WTC11 (cell line): ENCODE data around the gene PDPN. TPM values are rescaled to one million over a fixed set of nuclear protein-coding genes. Genes with fewer than 3 reads are reported as not detected.

ENCODE experiments used
- ATAC-seq: fragments of 200-7000 bp; cut with Tn5 transposase; 2 replicates; pipeline ENCODE4 v1.10.0; 2021; ENCODE audit warnings: mild to moderate bottlenecking, moderate library complexity
- CTCF ChIA-PET: fragments of 300-600 bp; sonication (Branson Sonifier 250); formaldehyde crosslinking; loops from one replicate; lab custom pipeline; 2021; ENCODE audit warnings: antibody characterized with exemption; lab: Charles Lee
- POLR2A ChIA-PET: fragments of 350-600 bp; sonication (Branson Sonifier 250); formaldehyde crosslinking; loops from one replicate; lab custom pipeline; 2021; ENCODE audit warnings: antibody characterized with exemption; lab: Charles Lee
- DNase-seq: peaks from one replicate; pipeline ENCODE4 v3.0.0; 2021; ENCODE audit warnings: low spot score
- H3K27ac Mint-ChIP-seq: 2 replicates; pipeline ENCODE4 v1.8.0; 2021; ENCODE audit warnings: mixed read lengths
- H3K27me3 Mint-ChIP-seq: 2 replicates; pipeline ENCODE4 v1.8.0; 2021; ENCODE audit warnings: low read depth, mild to moderate bottlenecking, moderate library complexity, mixed read lengths
- H3K36me3 Mint-ChIP-seq: 2 replicates; pipeline ENCODE4 v1.8.0; 2021; ENCODE audit warnings: mixed read lengths
- H3K4me1 Mint-ChIP-seq: 2 replicates; pipeline ENCODE4 v1.8.0; 2022; ENCODE audit warnings: mixed read lengths
- H3K4me3 Mint-ChIP-seq: 2 replicates; pipeline ENCODE4 v1.8.0; 2021; ENCODE audit warnings: mild to moderate bottlenecking, moderate library complexity, mixed read lengths
- H3K9me3 Mint-ChIP-seq: 2 replicates; pipeline ENCODE4 v1.8.0; 2021; ENCODE audit warnings: mixed read lengths
- ATF2 ChIP-seq: sonication (generic); formaldehyde crosslinking; IDR thresholded peaks from 2 replicates; pipeline ENCODE4 v1.8.1; 2022; ENCODE audit warnings: low read depth, missing genetic modification reagents, borderline replicate concordance
- EMX1 ChIP-seq: fragments of 250-450 bp; sonication (Bioruptor Pico); IDR thresholded peaks from 2 replicates; pipeline ENCODE4 v1.8.0; 2021; ENCODE audit warnings: mild to moderate bottlenecking
- ERG ChIP-seq: fragments of 250-450 bp; sonication (Bioruptor Pico); IDR thresholded peaks from 2 replicates; pipeline ENCODE4 v1.8.0; 2021; ENCODE audit warnings: mild to moderate bottlenecking
- ETV6 ChIP-seq: sonication (generic); formaldehyde crosslinking; IDR thresholded peaks from 2 replicates; pipeline ENCODE4 v1.8.1; 2022; ENCODE audit warnings: mild to moderate bottlenecking, missing genetic modification reagents
- GRHL2 ChIP-seq: fragments of 250-450 bp; sonication (Bioruptor Pico); IDR thresholded peaks from 2 replicates; pipeline ENCODE4 v1.8.0; 2022; ENCODE audit warnings: mild to moderate bottlenecking, moderate library complexity; ENCODE audit not compliant: insufficient replicate concordance, severe bottlenecking
- HMGA2 ChIP-seq: fragments of 250-450 bp; sonication (Bioruptor Pico); IDR thresholded peaks from 2 replicates; pipeline ENCODE4 v1.4.0; 2021; ENCODE audit warnings: mild to moderate bottlenecking, moderate library complexity
- JUN ChIP-seq: sonication (generic); formaldehyde crosslinking; IDR thresholded peaks from 2 replicates; pipeline ENCODE4 v1.8.0; 2023; ENCODE audit warnings: mild to moderate bottlenecking, missing genetic modification reagents
- KAT7 ChIP-seq: sonication (generic); formaldehyde crosslinking; IDR thresholded peaks from 2 replicates; pipeline ENCODE4 v1.8.1; 2023; ENCODE audit warnings: missing genetic modification reagents, mild to moderate bottlenecking, borderline replicate concordance
- MLX ChIP-seq: sonication (generic); formaldehyde crosslinking; IDR thresholded peaks from 2 replicates; pipeline ENCODE4 v1.8.1; 2023; ENCODE audit warnings: mild to moderate bottlenecking, missing genetic modification reagents, moderate library complexity
- NFYB ChIP-seq: sonication (generic); formaldehyde crosslinking; conservative IDR thresholded peaks from 2 replicates; pipeline ENCODE4 v1.8.0; 2022; ENCODE audit warnings: low read depth, missing genetic modification reagents
- NR1H2 ChIP-seq: sonication (generic); formaldehyde crosslinking; IDR thresholded peaks from 2 replicates; pipeline ENCODE4 v1.9.0; 2021; ENCODE audit warnings: mild to moderate bottlenecking, moderate library complexity, missing genetic modification reagents
- NR2C2 ChIP-seq: sonication (generic); formaldehyde crosslinking; IDR thresholded peaks from 2 replicates; pipeline ENCODE4 v1.8.0; 2022; ENCODE audit warnings: mild to moderate bottlenecking, missing genetic modification reagents
- NR3C1 ChIP-seq: sonication (generic); formaldehyde crosslinking; conservative IDR thresholded peaks from 2 replicates; pipeline ENCODE4 v1.8.1; 2023; ENCODE audit warnings: low read depth, mild to moderate bottlenecking, missing genetic modification reagents
- PRDM15 ChIP-seq: sonication (generic); formaldehyde crosslinking; IDR thresholded peaks from 2 replicates; pipeline ENCODE4 v1.8.0; 2022; ENCODE audit warnings: missing genetic modification reagents
- RORB ChIP-seq: fragments of 250-450 bp; sonication (Bioruptor Pico); IDR thresholded peaks from 2 replicates; pipeline ENCODE4 v1.9.0; 2021; ENCODE audit warnings: mild to moderate bottlenecking
- SMAD4 ChIP-seq: sonication (generic); formaldehyde crosslinking; IDR thresholded peaks from 2 replicates; pipeline ENCODE4 v1.8.0; 2022; ENCODE audit warnings: mild to moderate bottlenecking, missing genetic modification reagents
- TCF7 ChIP-seq: sonication (generic); formaldehyde crosslinking; IDR thresholded peaks from 2 replicates; pipeline ENCODE4 v1.8.0; 2022; ENCODE audit warnings: mild to moderate bottlenecking, low read depth, missing genetic modification reagents, moderate library complexity
- ZNF532 ChIP-seq: fragments of 250-450 bp; sonication (Bioruptor Pico); IDR thresholded peaks from 2 replicates; pipeline ENCODE4 v1.9.0; 2021; ENCODE audit warnings: mild to moderate bottlenecking, borderline replicate concordance
- total RNA-seq: library from RNA; stranded (reverse); gene quantifications from 3 replicates; pipeline ENCODE4 v1.2.3, GENCODE V29; 2021

PDPN gene
- total RNA-seq, 1 experiment from 2014 or later = 158 TPM

- H3K9me3 Mint-ChIP-seq = no peaks in the 10 kb centered on the region
- no peak for ATAC-seq
- no peak overlapping the region for H3K4me3 Mint-ChIP-seq
- POLR2A ChIA-PET = no interaction called here
- no peak for TF ChIP-seq JUN (CRISPR knock-in tag)
- no peak for TF ChIP-seq HMGA2
- TF ChIP-seq SMAD4 (CRISPR knock-in tag) = no peak
- TF ChIP-seq PRDM15 (CRISPR knock-in tag) = no peak
- TF ChIP-seq, all 79 proteins: peak for 0
- H3K27me3 Mint-ChIP-seq = no peaks in the 10 kb centered on the region
- H3K27ac Mint-ChIP-seq = no peak overlapping the region
- H3K4me1 Mint-ChIP-seq = peaks cover 11% of the 10 kb centered on the region
- peaks cover 51% of the 10 kb centered on the region for H3K36me3 Mint-ChIP-seq
- CTCF ChIA-PET = no interaction called here
- no peak for DNase-seq
Measured at GRCh38 chr1:13617108-13617507, 33.5 kb downstream of the PDPN start.

GRCh38 chr1:13617773-13618172 is 34.1 kb downstream of the PDPN start:
- H3K9me3 Mint-ChIP-seq = no peaks in the 10 kb centered on the region
- no peak overlapping the region for H3K4me3 Mint-ChIP-seq
- CTCF ChIA-PET = no interaction called here
- no peaks in the 10 kb centered on the region for H3K27me3 Mint-ChIP-seq
- H3K27ac Mint-ChIP-seq = no peak overlapping the region
- peaks cover 11% of the 10 kb centered on the region for H3K4me1 Mint-ChIP-seq
- H3K36me3 Mint-ChIP-seq = peaks cover 45% of the 10 kb centered on the region
- DNase-seq = no peak
- TF ChIP-seq GRHL2 (CRISPR knock-in tag) (no peak), EMX1 (CRISPR knock-in tag) (no peak), KAT7 (no peak), ETV6 (CRISPR knock-in tag) (no peak), PRDM15 (CRISPR knock-in tag) (no peak), NR3C1 (CRISPR knock-in tag) (no peak), TCF7 (no peak), NFYB (no peak)
- TF ChIP-seq, all 79 proteins: peak for 0
- POLR2A ChIA-PET = no interaction called here
- ATAC-seq = no peak

- CTCF ChIA-PET = no interaction called here
- no peaks in the 10 kb centered on the region for H3K9me3 Mint-ChIP-seq
- H3K27ac Mint-ChIP-seq = no peak overlapping the region
- ATAC-seq (no peak), DNase-seq (no peak)
- H3K36me3 Mint-ChIP-seq = peaks cover 42% of the 10 kb centered on the region
- no peak overlapping the region for H3K4me3 Mint-ChIP-seq
- no peaks in the 10 kb centered on the region for H3K27me3 Mint-ChIP-seq
- peaks cover 11% of the 10 kb centered on the region for H3K4me1 Mint-ChIP-seq
- POLR2A ChIA-PET = no interaction called here
- TF ChIP-seq ETV6 (CRISPR knock-in tag) (no peak), ERG (CRISPR knock-in tag) (no peak), RORB (CRISPR knock-in tag) (no peak), NR1H2 (no peak), ATF2 (CRISPR knock-in tag) (no peak), ZNF532 (no peak), NR2C2 (no peak), MLX (no peak)
Measured at GRCh38 chr1:13618483-13618882, 34.9 kb downstream of the PDPN start.
